SK-N-SH (cell line): Measurements from ENCODE around the gene TPO. TPM values are rescaled to one million over a fixed set of nuclear protein-coding genes. Genes with fewer than 3 reads are reported as not detected.
"Not testable (repeated sequence)": the region's sequence is repeated elsewhere in the genome, so short reads cannot be mapped to it uniquely, and the experiment has no call there.

Experiments
- CTCF ChIA-PET: fragments of 300-600, 350-600 bp; formaldehyde crosslinking; extraction: SDS; loops from one replicate; lab custom pipeline; 2021; lab: Yijun Ruan, JAX
- POLR2A ChIA-PET: fragments of 350-600 bp; sonication (Branson Sonifier 250); formaldehyde crosslinking; extraction: SDS; loops from one replicate; lab custom pipeline; 2020; ENCODE audit warnings: antibody characterized with exemption, inconsistent platforms; lab: Yijun Ruan, JAX
- DNase-seq: peaks from one replicate; pipeline ENCODE4 v3.0.0; 2012
- H2AFZ ChIP-seq: fragments of 200-600 bp; sonication (generic); 2 replicates; pipeline ENCODE4 v1.8.1; 2016; ENCODE audit warnings: antibody characterized with exemption, mild to moderate bottlenecking, low read depth
- H3F3A ChIP-seq: fragments of 200-600 bp; sonication (generic); replicated peaks from 2 replicates; pipeline ENCODE3; 2016; ENCODE audit warnings: antibody characterized with exemption, mild to moderate bottlenecking; ENCODE audit not compliant: insufficient read depth
- H3K27ac ChIP-seq, 2 experiments: fragments of 200-500 bp in 1 of 2; fragments of 200-600 bp in 1 of 2; sonication (Bioruptor generic) in 1 of 2; sonication (generic), shearing (Covaris generic) in 1 of 2; 2 replicates each; pipeline versions ENCODE4 v1.5.1 to v1.6.1; 2014 to 2016; ENCODE audit warnings: low read depth in 2 of 2, inconsistent platforms in 1 of 2, low read length in 1 of 2, mild to moderate bottlenecking in 1 of 2, mixed read lengths in 1 of 2
- H3K27me3 ChIP-seq: fragments of 200-600 bp; sonication (generic), shearing (Covaris generic); 2 replicates; pipeline ENCODE4 v1.6.1; 2016; ENCODE audit warnings: mixed run types; ENCODE audit not compliant: insufficient read depth
- H3K36me3 ChIP-seq, 2 experiments: fragments of 200-500 bp in 1 of 2; fragments of 200-600 bp in 1 of 2; sonication (Bioruptor generic) in 1 of 2; sonication (generic) in 1 of 2; replicated peaks in 1 of 2; 2 replicates each; pipeline versions ENCODE3 to v1.5.1; 2014 to 2016; ENCODE audit warnings: low read length in 1 of 2, mild to moderate bottlenecking in 1 of 2; ENCODE audit not compliant: insufficient read depth in 2 of 2, control insufficient read depth in 1 of 2
- H3K4me1 ChIP-seq, 2 experiments: fragments of 200-500 bp in 1 of 2; fragments of 200-600 bp in 1 of 2; sonication (Bioruptor generic) in 1 of 2; sonication (generic), shearing (Covaris generic) in 1 of 2; 2 replicates each; pipeline versions ENCODE4 v1.5.1 to v1.6.1; 2014 to 2016; ENCODE audit warnings: low read depth in 1 of 2, low read length in 1 of 2, mixed run types in 1 of 2; ENCODE audit not compliant: insufficient read depth in 2 of 2, control insufficient read depth in 1 of 2
- H3K4me2 ChIP-seq: fragments of 200-600 bp; sonication (generic), shearing (Covaris generic); 2 replicates; pipeline ENCODE4 v1.6.1; 2017; ENCODE audit warnings: mixed run types
- H3K4me3 ChIP-seq, 2 experiments: fragments of 200-500 bp in 1 of 2; fragments of 200-600 bp in 1 of 2; sonication (Bioruptor generic) in 1 of 2; sonication (generic), shearing (Covaris generic) in 1 of 2; 2 replicates each; pipeline versions ENCODE4 v1.5.1 to v1.8.1; 2014 to 2016; ENCODE audit warnings: low read depth in 2 of 2, inconsistent platforms in 1 of 2, low read length in 1 of 2, mild to moderate bottlenecking in 1 of 2, mixed read lengths in 1 of 2, moderate library complexity in 1 of 2
- H3K79me2 ChIP-seq: fragments of 200-600 bp; sonication (generic); 2 replicates; pipeline ENCODE4 v1.8.1; 2017; ENCODE audit warnings: mild to moderate bottlenecking; ENCODE audit not compliant: insufficient read depth
- H3K9ac ChIP-seq: fragments of 200-600 bp; sonication (generic); 2 replicates; pipeline ENCODE4 v1.6.1; 2017; ENCODE audit warnings: mixed run types
- H3K9me2 ChIP-seq: fragments of 200-600 bp; sonication (generic); 2 replicates; pipeline ENCODE4 v1.6.1; 2017; ENCODE audit warnings: mixed run types
- H3K9me3 ChIP-seq: fragments of 200-600 bp; sonication (generic); 2 replicates; pipeline ENCODE4 v1.6.1; 2017; ENCODE audit warnings: mixed run types, mild to moderate bottlenecking, moderate library complexity
- H4K20me1 ChIP-seq: fragments of 200-600 bp; sonication (generic); 2 replicates; pipeline ENCODE4 v1.6.1; 2017; ENCODE audit warnings: mild to moderate bottlenecking, mixed run types; ENCODE audit not compliant: insufficient read depth
- CHD2 ChIP-seq: fragments of 150-350 bp; IDR thresholded peaks from 2 replicates; pipeline ENCODE4 v1.6.1; 2018; ENCODE audit warnings: low read length; ENCODE audit not compliant: partially characterized antibody
- CTCF ChIP-seq: fragments of 200-600 bp; sonication (generic); IDR thresholded peaks from 2 replicates; pipeline ENCODE4 v1.6.1; 2017; ENCODE audit warnings: antibody characterized with exemption, mild to moderate bottlenecking, moderate library complexity
- EP300 ChIP-seq, 2 experiments: IDR thresholded peaks; 2 replicates each; pipeline versions ENCODE4 v1.4.0 to v1.6.1; 2012; ENCODE audit warnings: borderline replicate concordance in 1 of 2, low read depth in 1 of 2, low read length in 1 of 2
- FOSL2 ChIP-seq: IDR thresholded peaks from 2 replicates; pipeline ENCODE4 v1.4.0; 2012; ENCODE audit warnings: low read depth, mild to moderate bottlenecking, moderate library complexity, borderline replicate concordance
- FOXJ3 ChIP-seq: sonication (generic); formaldehyde crosslinking; IDR thresholded peaks from 2 replicates; pipeline ENCODE4 v1.5.1; 2020; ENCODE audit warnings: mild to moderate bottlenecking, missing genetic modification reagents
- FOXM1 ChIP-seq: IDR thresholded peaks from 2 replicates; pipeline ENCODE4 v1.4.0; 2012; ENCODE audit warnings: low read depth, mild to moderate bottlenecking
- GATA2 ChIP-seq: sonication (generic); formaldehyde crosslinking; IDR thresholded peaks from 2 replicates; pipeline ENCODE4 v1.5.0; 2020; ENCODE audit warnings: mild to moderate bottlenecking, missing genetic modification reagents
- MAX ChIP-seq: IDR thresholded peaks from 2 replicates; pipeline ENCODE4 v1.4.0; 2012; ENCODE audit warnings: low read depth
- NFIC ChIP-seq: IDR thresholded peaks from 2 replicates; pipeline ENCODE4 v1.4.0; 2012; ENCODE audit warnings: borderline replicate concordance
- NRF1 ChIP-seq: IDR thresholded peaks from 2 replicates; pipeline ENCODE4 v1.6.1; 2012; ENCODE audit warnings: low read depth, mild to moderate bottlenecking, low read length
- REST ChIP-seq: IDR thresholded peaks from 2 replicates; pipeline ENCODE4 v1.6.1; 2012; ENCODE audit warnings: mild to moderate bottlenecking, low read depth, low read length, moderate library complexity
- RXRA ChIP-seq: IDR thresholded peaks from 2 replicates; pipeline ENCODE4 v1.4.0; 2012; ENCODE audit warnings: low read depth, mild to moderate bottlenecking, borderline replicate concordance
- SIN3A ChIP-seq: IDR thresholded peaks from 2 replicates; pipeline ENCODE4 v1.6.1; 2012; ENCODE audit warnings: low read depth, mild to moderate bottlenecking, low read length, moderate library complexity, borderline replicate concordance
- TAF1 ChIP-seq: IDR thresholded peaks from 2 replicates; pipeline ENCODE4 v1.6.1; 2012; ENCODE audit warnings: low read depth, mild to moderate bottlenecking, low read length, moderate library complexity, borderline replicate concordance
- TCF12 ChIP-seq: IDR thresholded peaks from 2 replicates; pipeline ENCODE4 v1.4.0; 2012
- TEAD4 ChIP-seq: IDR thresholded peaks from 2 replicates; pipeline ENCODE4 v1.4.0; 2012; ENCODE audit warnings: mild to moderate bottlenecking, borderline replicate concordance; ENCODE audit not compliant: insufficient read depth
- USF2 ChIP-seq: fragments of 150-350 bp; IDR thresholded peaks from 2 replicates; pipeline ENCODE4 v1.6.1; 2017; ENCODE audit warnings: antibody characterized with exemption, low read length, low read depth, borderline replicate concordance
- YY1 ChIP-seq: IDR thresholded peaks from 2 replicates; pipeline ENCODE4 v1.4.0; 2012; ENCODE audit warnings: low read depth, mild to moderate bottlenecking
- ZBTB33 ChIP-seq: IDR thresholded peaks from 2 replicates; pipeline ENCODE4 v1.4.0; 2012; ENCODE audit warnings: low read depth, borderline replicate concordance
- WGBS: methylation state at CpG from one replicate; pipeline ENCODE4 v1.1.6; 2017; ENCODE audit warnings: low lambda C conversion rate; 5-methylcytosine and 5-hydroxymethylcytosine counted together
- polyA plus RNA-seq, 3 experiments: library from polyadenylated mRNA; depleted of rRNA; stranded (reverse); fragments of >200 nt; gene quantifications; 2 replicates each; pipeline ENCODE4 v1.2.3, GENCODE V29; 2012

Gene TPO
- polyA plus RNA-seq, 1 of the 3 experiments (the other 2 are of a cell fraction): not detected

- Histone ChIP-seq H3K9ac (no peak overlapping the region), H2AFZ (no peak overlapping the region), H3K79me2 (no peaks in the 10 kb centered on the region)
- POLR2A ChIA-PET: no interaction called here
- TF ChIP-seq REST (no peak), FOXJ3 (CRISPR knock-in tag) (no peak), CTCF (no peak), NFIC (no peak), RXRA (no peak), CHD2 (no peak), FOSL2 (no peak), USF2 (no peak), FOXM1 (no peak), ZBTB33 (no peak), EP300 (IDR thresholded peaks at IDR 0.05; ENCODE audit: borderline replicate concordance in 1 of 2, low read depth in 1 of 2, low read length in 1 of 2) (no peak), TAF1 (no peak), GATA2 (CRISPR knock-in tag) (no peak), SIN3A (no peak), TCF12 (no peak), NRF1 (no peak), TEAD4 (no peak), YY1 (no peak), MAX (no peak)
- TF ChIP-seq, all 33 proteins: peak for 0
- CTCF ChIA-PET: interaction anchor here (10.1 kb wide), 1 partner anchor 17 kb away, joined by 108 read pairs; no protein-coding TSS in a partner anchor
- Histone ChIP-seq H4K20me1 (no peaks in the 10 kb centered on the region), H3K9me3 (no peaks in the 10 kb centered on the region), H3F3A (no peaks in the 10 kb centered on the region), H3K9me2 (no peaks in the 10 kb centered on the region), H3K27ac (no peak overlapping the region), H3K27me3 (no peaks in the 10 kb centered on the region; the same call in 1 of the 2 replicates), H3K4me2 (no peak overlapping the region), H3K36me3 (no peaks in the 10 kb centered on the region), H3K4me3 (no peak overlapping the region), H3K4me1 (no peaks in the 10 kb centered on the region)
- DNase-seq: no peak
- 88% methylated on average over 34 of the region's 34 CpGs for WGBS
Measured at GRCh38 chr2:1567556-1568344, 154.5 kb downstream of the TPO start.

DNA sequence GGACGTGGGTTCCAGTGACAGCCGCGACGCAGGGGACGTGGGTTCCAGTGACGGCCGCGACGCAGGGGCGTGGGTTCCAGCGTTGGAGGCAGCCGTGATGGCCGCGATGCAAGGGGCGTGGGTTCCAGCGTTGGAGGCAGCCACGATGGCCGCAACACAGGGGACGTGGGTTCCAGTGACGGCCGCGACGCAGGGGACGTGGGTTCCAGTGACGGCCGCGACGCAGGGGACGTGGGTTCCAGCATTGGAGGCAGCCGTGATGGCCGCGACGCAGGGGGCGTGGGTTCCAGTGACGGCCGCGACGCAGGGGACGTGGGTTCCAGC, 155.0 kb downstream of the TPO start:
- DNase-seq, H3K9ac ChIP-seq, H3K9me3 ChIP-seq, H3K4me3 ChIP-seq, H3K4me2 ChIP-seq, H3K27me3 ChIP-seq, H3K9me2 ChIP-seq, H3K36me3 ChIP-seq, H3K79me2 ChIP-seq, H3K27ac ChIP-seq, H4K20me1 ChIP-seq, POLR2A ChIA-PET, H2AFZ ChIP-seq, H3K4me1 ChIP-seq, H3F3A ChIP-seq: not testable (repeated sequence)
- WGBS: 92% methylated on average over 34 of the region's 39 CpGs
- CTCF ChIA-PET: interaction anchor here (10.1 kb wide), 1 partner anchor 17 kb away, joined by 108 read pairs; no protein-coding TSS in a partner anchor
